Measurements from ENCODE around the gene FBRSL1. TPM values are rescaled to one million over a fixed set of nuclear protein-coding genes. Genes with fewer than 3 reads are reported as not detected.
A peak's percentile ranks its signal among the peaks of the same experiment; 100 is the strongest.

The FBRSL1 gene
- total and polyA plus RNA-seq, 9 of the 15 experiments (the other 6 are each of a cell fraction or from before 2014, with no cell fraction given), result 0.24 to 129 (median 7.3) TPM

DNA sequence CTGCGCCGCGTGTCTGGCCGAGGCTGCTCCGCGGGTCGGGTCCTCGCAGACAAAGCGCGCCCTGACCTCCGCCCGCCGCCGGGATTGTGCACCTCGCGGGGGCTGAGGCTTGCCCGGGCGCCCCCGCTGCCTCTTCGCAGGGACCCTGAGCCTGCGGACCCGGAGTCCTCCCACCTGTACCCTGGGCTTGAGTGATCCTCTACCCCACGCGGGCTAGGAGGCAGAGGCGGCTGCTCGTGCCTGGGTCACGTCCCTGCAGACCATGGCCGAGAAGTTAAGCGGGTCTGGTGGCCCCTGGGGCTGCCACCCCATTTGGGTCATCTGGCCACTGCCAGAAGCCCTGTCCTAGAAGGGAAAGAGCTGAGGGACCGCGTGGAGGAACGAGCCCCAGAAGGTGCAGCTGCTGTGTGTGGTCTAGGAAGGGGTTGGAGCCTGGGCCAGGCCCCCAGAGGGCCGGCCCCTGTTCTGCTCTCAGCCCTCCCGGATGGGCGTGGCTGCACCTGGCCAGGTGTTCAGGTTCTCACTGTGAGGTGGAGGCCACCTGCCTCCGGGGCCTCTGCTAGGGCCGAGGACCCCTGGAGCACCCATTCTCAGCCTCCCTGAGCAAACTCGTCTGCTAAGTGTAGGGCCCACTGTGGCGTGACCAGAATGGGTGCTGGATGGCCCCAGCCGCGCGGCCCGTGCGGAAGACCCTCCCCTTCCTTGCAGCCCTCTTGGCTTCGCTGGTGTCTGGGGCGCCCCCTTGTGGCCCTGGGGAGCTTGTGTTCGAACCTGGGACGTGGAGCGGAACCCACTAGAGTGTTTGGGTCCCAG, 70.9 kb downstream of the FBRSL1 start (continued):
- TF ChIP-seq, protein P1, sequence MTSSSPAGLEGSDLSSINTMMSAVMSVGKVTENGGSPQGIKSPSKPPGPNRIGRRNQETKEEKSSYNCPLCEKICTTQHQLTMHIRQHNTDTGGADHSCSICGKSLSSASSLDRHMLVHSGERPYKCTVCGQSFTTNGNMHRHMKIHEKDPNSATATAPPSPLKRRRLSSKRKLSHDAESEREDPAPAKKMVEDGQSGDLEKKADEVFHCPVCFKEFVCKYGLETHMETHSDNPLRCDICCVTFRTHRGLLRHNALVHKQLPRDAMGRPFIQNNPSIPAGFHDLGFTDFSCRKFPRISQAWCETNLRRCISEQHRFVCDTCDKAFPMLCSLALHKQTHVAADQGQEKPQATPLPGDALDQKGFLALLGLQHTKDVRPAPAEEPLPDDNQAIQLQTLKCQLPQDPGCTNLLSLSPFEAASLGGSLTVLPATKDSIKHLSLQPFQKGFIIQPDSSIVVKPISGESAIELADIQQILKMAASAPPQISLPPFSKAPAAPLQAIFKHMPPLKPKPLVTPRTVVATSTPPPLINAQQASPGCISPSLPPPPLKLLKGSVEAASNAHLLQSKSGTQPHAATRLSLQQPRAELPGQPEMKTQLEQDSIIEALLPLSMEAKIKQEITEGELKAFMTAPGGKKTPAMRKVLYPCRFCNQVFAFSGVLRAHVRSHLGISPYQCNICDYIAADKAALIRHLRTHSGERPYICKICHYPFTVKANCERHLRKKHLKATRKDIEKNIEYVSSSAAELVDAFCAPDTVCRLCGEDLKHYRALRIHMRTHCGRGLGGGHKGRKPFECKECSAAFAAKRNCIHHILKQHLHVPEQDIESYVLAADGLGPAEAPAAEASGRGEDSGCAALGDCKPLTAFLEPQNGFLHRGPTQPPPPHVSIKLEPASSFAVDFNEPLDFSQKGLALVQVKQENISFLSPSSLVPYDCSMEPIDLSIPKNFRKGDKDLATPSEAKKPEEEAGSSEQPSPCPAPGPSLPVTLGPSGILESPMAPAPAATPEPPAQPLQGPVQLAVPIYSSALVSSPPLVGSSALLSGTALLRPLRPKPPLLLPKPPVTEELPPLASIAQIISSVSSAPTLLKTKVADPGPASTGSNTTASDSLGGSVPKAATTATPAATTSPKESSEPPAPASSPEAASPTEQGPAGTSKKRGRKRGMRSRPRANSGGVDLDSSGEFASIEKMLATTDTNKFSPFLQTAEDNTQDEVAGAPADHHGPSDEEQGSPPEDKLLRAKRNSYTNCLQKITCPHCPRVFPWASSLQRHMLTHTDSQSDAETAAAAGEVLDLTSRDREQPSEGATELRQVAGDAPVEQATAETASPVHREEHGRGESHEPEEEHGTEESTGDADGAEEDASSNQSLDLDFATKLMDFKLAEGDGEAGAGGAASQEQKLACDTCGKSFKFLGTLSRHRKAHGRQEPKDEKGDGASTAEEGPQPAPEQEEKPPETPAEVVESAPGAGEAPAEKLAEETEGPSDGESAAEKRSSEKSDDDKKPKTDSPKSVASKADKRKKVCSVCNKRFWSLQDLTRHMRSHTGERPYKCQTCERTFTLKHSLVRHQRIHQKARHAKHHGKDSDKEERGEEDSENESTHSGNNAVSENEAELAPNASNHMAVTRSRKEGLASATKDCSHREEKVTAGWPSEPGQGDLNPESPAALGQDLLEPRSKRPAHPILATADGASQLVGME (CRISPR knock-in tag; IDR thresholded peaks at IDR 0.05), result no peak
- TF ChIP-seq ILK (tag; IDR thresholded peaks at IDR 0.05; ENCODE audit: borderline replicate concordance, low read depth) (no peak), BACH1 (tag; IDR thresholded peaks at IDR 0.05) (no peak), ZBTB8A (IDR thresholded peaks at IDR 0.05; ENCODE audit: partially characterized antibody) (no peak), ZNF212 (CRISPR knock-in tag; IDR thresholded peaks at IDR 0.05) (no peak), CBX3 (IDR thresholded peaks at IDR 0.05; ENCODE audit: borderline replicate concordance in 1 of 2, low read length in 2 of 2) (0 out of 3 replicates have a peak, but pooled peaks of 1 of the 2 experiments have one; percentile 31), BHLHE40 (IDR thresholded peaks at IDR 0.05; ENCODE audit: low read length) (peak; percentile 69), ASH1L (IDR thresholded peaks at IDR 0.05; ENCODE audit: borderline replicate concordance, low read depth, partially characterized antibody) (no peak), NFXL1 (CRISPR knock-in tag; IDR thresholded peaks at IDR 0.05) (no peak), CEBPG (CRISPR knock-in tag; IDR thresholded peaks at IDR 0.05) (0 out of 2 replicates have a peak, but pooled peaks have one; percentile 12), CEBPG (tag; conservative IDR thresholded peaks at IDR 0.05 in 1 of 2, IDR thresholded peaks at IDR 0.05 in 1 of 2) (no peak)
- TF ChIP-seq, protein P2, sequence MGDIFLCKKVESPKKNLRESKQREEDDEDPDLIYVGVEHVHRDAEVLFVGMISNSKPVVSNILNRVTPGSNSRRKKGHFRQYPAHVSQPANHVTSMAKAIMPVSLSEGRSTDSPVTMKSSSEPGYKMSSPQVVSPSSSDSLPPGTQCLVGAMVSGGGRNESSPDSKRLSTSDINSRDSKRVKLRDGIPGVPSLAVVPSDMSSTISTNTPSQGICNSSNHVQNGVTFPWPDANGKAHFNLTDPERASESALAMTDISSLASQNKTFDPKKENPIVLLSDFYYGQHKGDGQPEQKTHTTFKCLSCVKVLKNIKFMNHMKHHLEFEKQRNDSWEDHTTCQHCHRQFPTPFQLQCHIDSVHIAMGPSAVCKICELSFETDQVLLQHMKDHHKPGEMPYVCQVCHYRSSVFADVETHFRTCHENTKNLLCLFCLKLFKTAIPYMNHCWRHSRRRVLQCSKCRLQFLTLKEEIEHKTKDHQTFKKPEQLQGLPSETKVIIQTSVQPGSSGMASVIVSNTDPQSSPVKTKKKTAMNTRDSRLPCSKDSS (IDR thresholded peaks at IDR 0.05; ENCODE audit: low read depth, partially characterized antibody), result no peak
- TF ChIP-seq, protein P3, sequence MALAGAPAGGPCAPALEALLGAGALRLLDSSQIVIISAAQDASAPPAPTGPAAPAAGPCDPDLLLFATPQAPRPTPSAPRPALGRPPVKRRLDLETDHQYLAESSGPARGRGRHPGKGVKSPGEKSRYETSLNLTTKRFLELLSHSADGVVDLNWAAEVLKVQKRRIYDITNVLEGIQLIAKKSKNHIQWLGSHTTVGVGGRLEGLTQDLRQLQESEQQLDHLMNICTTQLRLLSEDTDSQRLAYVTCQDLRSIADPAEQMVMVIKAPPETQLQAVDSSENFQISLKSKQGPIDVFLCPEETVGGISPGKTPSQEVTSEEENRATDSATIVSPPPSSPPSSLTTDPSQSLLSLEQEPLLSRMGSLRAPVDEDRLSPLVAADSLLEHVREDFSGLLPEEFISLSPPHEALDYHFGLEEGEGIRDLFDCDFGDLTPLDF (CRISPR knock-in tag; IDR thresholded peaks at IDR 0.05), result no peak
- TF ChIP-seq, protein P4, sequence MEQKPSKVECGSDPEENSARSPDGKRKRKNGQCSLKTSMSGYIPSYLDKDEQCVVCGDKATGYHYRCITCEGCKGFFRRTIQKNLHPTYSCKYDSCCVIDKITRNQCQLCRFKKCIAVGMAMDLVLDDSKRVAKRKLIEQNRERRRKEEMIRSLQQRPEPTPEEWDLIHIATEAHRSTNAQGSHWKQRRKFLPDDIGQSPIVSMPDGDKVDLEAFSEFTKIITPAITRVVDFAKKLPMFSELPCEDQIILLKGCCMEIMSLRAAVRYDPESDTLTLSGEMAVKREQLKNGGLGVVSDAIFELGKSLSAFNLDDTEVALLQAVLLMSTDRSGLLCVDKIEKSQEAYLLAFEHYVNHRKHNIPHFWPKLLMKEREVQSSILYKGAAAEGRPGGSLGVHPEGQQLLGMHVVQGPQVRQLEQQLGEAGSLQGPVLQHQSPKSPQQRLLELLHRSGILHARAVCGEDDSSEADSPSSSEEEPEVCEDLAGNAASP (IDR thresholded peaks at IDR 0.05), result no peak
- TF ChIP-seq, protein P5, sequence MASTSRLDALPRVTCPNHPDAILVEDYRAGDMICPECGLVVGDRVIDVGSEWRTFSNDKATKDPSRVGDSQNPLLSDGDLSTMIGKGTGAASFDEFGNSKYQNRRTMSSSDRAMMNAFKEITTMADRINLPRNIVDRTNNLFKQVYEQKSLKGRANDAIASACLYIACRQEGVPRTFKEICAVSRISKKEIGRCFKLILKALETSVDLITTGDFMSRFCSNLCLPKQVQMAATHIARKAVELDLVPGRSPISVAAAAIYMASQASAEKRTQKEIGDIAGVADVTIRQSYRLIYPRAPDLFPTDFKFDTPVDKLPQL (IDR thresholded peaks at IDR 0.05; ENCODE audit: extremely low read depth, insufficient read length), result no peak
